GM12878 (cell line): ENCODE results near the gene PGC.

Source experiments
- CTCF ChIP-seq, 3 experiments: IDR thresholded peaks in 2 of 3; conservative IDR thresholded peaks in 1 of 3; 2 replicates each; pipeline ENCODE4 v1.5.1; 2011; ENCODE audit warnings: low read depth in 3 of 3, low read length in 3 of 3, mild to moderate bottlenecking in 3 of 3, control low read depth in 2 of 3, moderate library complexity in 2 of 3, inconsistent platforms in 1 of 3, mixed read lengths in 1 of 3; ENCODE audit not compliant: control insufficient read depth in 2 of 3, insufficient read depth in 1 of 3; ENCODE audit errors: extremely low read depth in 1 of 3
- MYC ChIP-seq: IDR thresholded peaks from 2 replicates; pipeline ENCODE4 v1.6.1; 2011; ENCODE audit warnings: mild to moderate bottlenecking, low read length, moderate library complexity, inconsistent platforms; ENCODE audit not compliant: insufficient read depth, insufficient replicate concordance, insufficient read length, severe bottlenecking
- POLR2AphosphoS5 ChIP-seq: IDR thresholded peaks from 2 replicates; pipeline ENCODE4 v1.6.1; 2011; ENCODE audit warnings: mild to moderate bottlenecking, low read length, inconsistent platforms
- REST ChIP-seq: IDR thresholded peaks from 2 replicates; pipeline ENCODE4 v1.6.1; 2012; ENCODE audit warnings: mild to moderate bottlenecking, low read depth, low read length
- ZBTB40 ChIP-seq: fragments of 450-650 bp; IDR thresholded peaks from 2 replicates; pipeline ENCODE4 v1.6.1; 2016; ENCODE audit warnings: mild to moderate bottlenecking, moderate library complexity, borderline replicate concordance

- TF ChIP-seq CTCF (IDR thresholded peaks at IDR 0.05 in 2 of 3, conservative IDR thresholded peaks at IDR 0.05 in 1 of 3; ENCODE audit: control insufficient read depth in 2 of 3, extremely low read depth in 1 of 3, insufficient read depth in 1 of 3, low read depth in 3 of 3, low read length in 3 of 3) = no peak
- no peak for TF ChIP-seq REST
- TF ChIP-seq POLR2AphosphoS5 = no peak
- no peak for TF ChIP-seq ZBTB40
- no peak for TF ChIP-seq MYC
Measured at GRCh38 chr6:41713159-41713649, 34.0 kb downstream of the PGC start.
